Astrocyte (in vitro differentiated cells and primary cell): ENCODE measurements around the gene MPP2. TPM values are rescaled to one million over a fixed set of nuclear protein-coding genes. Genes with fewer than 3 reads are reported as not detected.

ENCODE experiments used
- DNase-seq: peaks from one replicate; pipeline ENCODE4 v3.0.0-alpha.2; 2010; ENCODE audit warnings: low read depth
- FAIRE-seq: peaks from 2 replicates; lab custom pipeline; 2011; peaks lifted over from hg19 to GRCh38; lab: Jason Lieb, UNC
- H2AFZ ChIP-seq: 2 replicates; pipeline ENCODE4 v1.6.0; 2012; ENCODE audit warnings: low read depth, low read length, inconsistent platforms
- H3K27ac ChIP-seq: 2 replicates; pipeline ENCODE4 v1.5.1; 2011; ENCODE audit warnings: low read depth, low read length, inconsistent platforms
- H3K27me3 ChIP-seq: 2 replicates; pipeline ENCODE4 v1.6.0; 2011; ENCODE audit warnings: low read length, inconsistent platforms; ENCODE audit not compliant: insufficient read depth
- H3K36me3 ChIP-seq: 2 replicates; pipeline ENCODE4 v1.5.1; 2011; ENCODE audit warnings: low read length, inconsistent platforms; ENCODE audit not compliant: insufficient read depth
- H3K4me1 ChIP-seq: 2 replicates; pipeline ENCODE4 v1.5.1; 2011; ENCODE audit warnings: low read length, inconsistent platforms; ENCODE audit not compliant: insufficient read depth
- H3K4me2 ChIP-seq: 2 replicates; pipeline ENCODE4 v1.6.0; 2012; ENCODE audit warnings: low read length, inconsistent platforms
- H3K4me3 ChIP-seq: 2 replicates; pipeline ENCODE4 v1.5.1; 2011; ENCODE audit warnings: low read depth, mild to moderate bottlenecking, low read length, inconsistent platforms; ENCODE audit not compliant: insufficient read depth
- H3K79me2 ChIP-seq: 2 replicates; pipeline ENCODE4 v1.6.0; 2012; ENCODE audit warnings: mild to moderate bottlenecking, low read length, inconsistent platforms; ENCODE audit not compliant: insufficient read depth
- H3K9ac ChIP-seq: 2 replicates; pipeline ENCODE4 v1.6.0; 2012; ENCODE audit warnings: mild to moderate bottlenecking, low read length, inconsistent platforms
- H3K9me3 ChIP-seq: 2 replicates; pipeline ENCODE4 v1.5.1; 2012; ENCODE audit warnings: low read depth, mild to moderate bottlenecking, low read length, inconsistent platforms; ENCODE audit not compliant: insufficient read depth
- H4K20me1 ChIP-seq: 2 replicates; pipeline ENCODE4 v1.6.0; 2012; ENCODE audit warnings: low read length, inconsistent platforms; ENCODE audit not compliant: insufficient read depth
- H3K27ac Mint-ChIP-seq: one replicate; pipeline ENCODE4 v1.8.0; 2021; ENCODE audit warnings: mild to moderate bottlenecking, mixed read lengths; ENCODE audit not compliant: unreplicated experiment
- H3K27me3 Mint-ChIP-seq: one replicate; pipeline ENCODE4 v1.8.0; 2021; ENCODE audit warnings: low read depth, mixed read lengths; ENCODE audit not compliant: unreplicated experiment
- H3K36me3 Mint-ChIP-seq: one replicate; pipeline ENCODE4 v1.8.0; 2021; ENCODE audit warnings: low read depth, mixed read lengths; ENCODE audit not compliant: unreplicated experiment
- H3K4me1 Mint-ChIP-seq: one replicate; pipeline ENCODE4 v1.8.0; 2021; ENCODE audit warnings: low read depth, mixed read lengths; ENCODE audit not compliant: unreplicated experiment
- H3K4me3 Mint-ChIP-seq: one replicate; pipeline ENCODE4 v1.8.0; 2021; ENCODE audit warnings: mild to moderate bottlenecking, moderate library complexity, mixed read lengths; ENCODE audit not compliant: unreplicated experiment
- H3K9me3 Mint-ChIP-seq: one replicate; pipeline ENCODE4 v1.8.0; 2021; ENCODE audit warnings: mild to moderate bottlenecking, mixed read lengths; ENCODE audit not compliant: unreplicated experiment
- CTCF ChIP-seq: IDR thresholded peaks from 2 replicates; pipeline ENCODE4 v1.5.1; 2011; ENCODE audit warnings: low read depth, mild to moderate bottlenecking, inconsistent platforms, low read length, moderate library complexity; ENCODE audit not compliant: insufficient read depth
- EZH2 ChIP-seq: IDR thresholded peaks from 2 replicates; pipeline ENCODE4 v1.6.1; 2012; ENCODE audit warnings: mild to moderate bottlenecking, low read length, inconsistent platforms; ENCODE audit not compliant: insufficient read depth
- total RNA-seq: library from RNA; stranded (reverse); gene quantifications from 2 replicates; pipeline ENCODE4 v1.2.1, GENCODE V29; 2021

MPP2 gene
- total RNA-seq, 1 donor from 2014 or later = 8.0 TPM

- Mint-ChIP-seq H3K36me3 (peaks cover 25% of the 10 kb centered on the region), H3K4me1 (peaks cover 2% of the 10 kb centered on the region), H3K9me3 (no peaks in the 10 kb centered on the region), H3K27ac (no peak overlapping the region), H3K27me3 (peaks cover 10% of the 10 kb centered on the region), H3K4me3 (no peak overlapping the region)
- TF ChIP-seq EZH2 = no peak
- no peak for TF ChIP-seq CTCF
- H3K4me2 ChIP-seq = no peak overlapping the region
- FAIRE-seq (no peak), DNase-seq (no peak)
- H3K36me3 ChIP-seq = peaks cover 32% of the 10 kb centered on the region
- H3K27ac ChIP-seq = no peak overlapping the region
- no peak overlapping the region for H3K4me3 ChIP-seq
- H3K9ac ChIP-seq = no peak overlapping the region
- peaks cover 36% of the 10 kb centered on the region for H4K20me1 ChIP-seq
- H3K79me2 ChIP-seq = no peaks in the 10 kb centered on the region
- no peaks in the 10 kb centered on the region for H3K9me3 ChIP-seq
- H3K27me3 ChIP-seq = no peaks in the 10 kb centered on the region
- no peak overlapping the region for H2AFZ ChIP-seq
- no peaks in the 10 kb centered on the region for H3K4me1 ChIP-seq
Measured at GRCh38 chr17:43825567-43825966, 81.8 kb downstream of the MPP2 start.

Other genes with a start within 250 kb of the MPP2 start
- gene MEOX1, start 245.6 kb downstream of the MPP2 start, total RNA-seq = not detected in 2 replicates
- gene SOST, start 148.7 kb downstream of the MPP2 start, total RNA-seq = not detected in 2 replicates
- gene DUSP3, start 128.6 kb downstream of the MPP2 start, total RNA-seq = 63.3 and 71.6 TPM in 2 replicates
- 0.16 TPM in 1 of 2 replicates, not detected in the other for gene CFAP97D1, start 127.1 kb downstream of the MPP2 start, total RNA-seq
- gene MPP3, start 74.4 kb downstream of the MPP2 start, total RNA-seq = 5.9 and 6.5 TPM in 2 replicates
- gene CD300LG, start 60.4 kb downstream of the MPP2 start, total RNA-seq = not detected in 2 replicates
- not detected in 2 replicates for gene PPY, start 34.9 kb upstream of the MPP2 start, total RNA-seq
- not detected in 2 replicates for gene PYY, start 46.4 kb upstream of the MPP2 start, total RNA-seq
- gene NAGS, start 97.1 kb upstream of the MPP2 start, total RNA-seq = 0.91 and 1.0 TPM in 2 replicates
- 17.1 and 21.8 TPM in 2 replicates for gene TMEM101, start 107.4 kb upstream of the MPP2 start, total RNA-seq
- 77.0 and 90.5 TPM in 2 replicates for gene LSM12, start 159.1 kb upstream of the MPP2 start, total RNA-seq
- gene G6PC3, start 163.2 kb upstream of the MPP2 start, total RNA-seq = 94.5 and 98.5 TPM in 2 replicates
- gene HDAC5, start 216.1 kb upstream of the MPP2 start, total RNA-seq = 18.7 and 21.6 TPM in 2 replicates
- gene HROB, start 234.4 kb upstream of the MPP2 start, total RNA-seq = 1.6 and 2.3 TPM in 2 replicates